ENCODE results near the gene CBX7. TPM values are rescaled to one million over a fixed set of nuclear protein-coding genes. Genes with fewer than 3 reads are reported as not detected.
"Not testable (repeated sequence)": the region's sequence is repeated elsewhere in the genome, so short reads cannot be mapped to it uniquely, and the experiment has no call there.

The CBX7 gene
- total RNA-seq, 1 experiment from 2014 or later, result 3.7 TPM

DNA sequence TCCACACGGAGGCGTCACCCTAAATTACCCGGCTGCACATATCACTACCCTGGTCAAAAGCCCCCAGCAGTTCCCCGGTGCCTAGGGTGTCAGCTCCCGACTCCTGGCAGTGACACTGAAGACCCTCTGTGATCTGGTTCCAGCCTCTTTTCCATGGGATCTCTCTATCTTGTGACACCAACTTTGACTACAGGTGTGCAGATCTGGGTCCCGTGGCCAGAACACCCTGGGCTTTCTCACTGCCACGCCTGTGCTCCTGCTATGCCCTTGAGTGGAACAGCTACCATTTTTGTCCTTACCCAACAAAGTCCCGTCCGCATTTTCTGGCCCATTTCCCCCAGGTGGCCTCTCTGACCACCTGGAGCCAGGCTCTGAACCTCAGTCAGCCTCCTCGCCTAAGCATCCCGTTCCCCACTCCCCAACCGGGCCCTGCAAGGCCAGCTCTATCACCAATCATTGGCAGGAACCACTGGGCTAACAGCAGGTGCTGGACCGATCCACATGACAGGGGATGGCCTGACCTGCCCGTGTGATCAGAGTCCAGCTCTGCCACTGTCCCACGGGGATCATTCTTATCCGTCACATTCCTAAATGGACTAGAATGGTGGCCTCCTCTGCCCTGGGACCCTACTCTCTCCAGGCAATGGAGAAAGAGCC, 20.7 kb upstream of the CBX7 start:
- peaks cover 5% of the 10 kb centered on the region for H4K20me1 ChIP-seq (ENCODE audit: control insufficient read depth, insufficient read depth, insufficient read length)
- H2AFZ ChIP-seq (ENCODE audit: low read length), result no peak overlapping the region
- no CpG with 5 or more reads among the region's 16 CpGs for WGBS (ENCODE audit: extremely low coverage, insufficient read length, low lambda C conversion rate)

DNA sequence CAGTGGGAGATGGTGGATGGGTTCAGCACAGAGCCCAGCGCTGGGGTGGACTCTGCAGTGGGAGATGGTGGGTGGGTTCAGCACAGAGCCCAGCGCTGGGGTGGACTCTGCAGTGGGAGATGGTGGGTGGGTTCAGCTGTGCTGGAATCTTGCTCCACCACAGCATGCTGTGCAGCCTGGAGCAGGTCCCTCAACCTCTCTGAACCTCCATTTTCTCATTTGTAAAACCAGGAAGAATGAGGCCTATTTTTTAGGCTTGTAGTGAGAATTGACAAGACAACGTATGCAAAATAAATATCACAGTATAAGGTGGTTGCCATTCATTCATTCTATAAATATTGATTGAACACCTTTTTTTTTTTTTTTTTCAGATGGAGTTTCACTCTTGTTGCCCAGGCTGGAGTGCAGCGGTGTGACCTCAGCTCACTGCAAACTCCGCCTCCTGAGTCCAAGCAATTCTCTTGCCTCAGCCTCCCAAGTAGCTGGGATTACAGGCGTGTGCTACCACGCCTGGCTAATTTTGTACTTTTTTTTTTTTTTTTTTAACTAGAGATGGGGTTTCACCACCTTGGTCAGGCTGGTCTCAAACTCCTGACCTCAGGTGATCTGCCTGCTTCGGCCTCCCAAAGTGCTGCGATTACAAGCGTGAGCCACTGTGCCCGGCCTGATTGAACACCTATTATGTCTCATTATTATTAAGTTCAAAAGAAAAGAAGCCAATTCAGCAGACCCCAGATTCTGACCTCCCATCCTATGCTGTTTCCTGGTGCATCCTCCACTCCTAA, 20.0 kb upstream of the CBX7 start:
- H3K23me2 ChIP-seq (ENCODE audit: insufficient read length, low read depth, low read length, poor library complexity, severe bottlenecking); DNase-seq; H4K20me1 ChIP-seq (ENCODE audit: control insufficient read depth, insufficient read depth, insufficient read length); H2AK5ac ChIP-seq (ENCODE audit: insufficient read length, low read length); H3K79me2 ChIP-seq (ENCODE audit: insufficient read depth, low read length); H2BK20ac ChIP-seq (ENCODE audit: low read depth, low read length, poor library complexity, severe bottlenecking); H2BK120ac ChIP-seq (ENCODE audit: low read depth, low read length, poor library complexity, severe bottlenecking); H2AFZ ChIP-seq (ENCODE audit: low read length); H2BK5ac ChIP-seq (ENCODE audit: insufficient read length, low read length); H4K8ac ChIP-seq (replicated peaks; ENCODE audit: insufficient read length, low read depth, low read length); H4K5ac ChIP-seq (ENCODE audit: insufficient read length, low read depth, low read length); H3K27me3 ChIP-seq (ENCODE audit: insufficient read depth, low read length); H3K27me3 Mint-ChIP-seq (ENCODE audit: low read depth); H3K9me3 ChIP-seq (ENCODE audit: control insufficient read depth, low read depth, low read length); H3K9me3 Mint-ChIP-seq; H3K79me1 ChIP-seq (ENCODE audit: insufficient read depth, low read depth, low read length, poor library complexity, severe bottlenecking); H3T11ph ChIP-seq (ENCODE audit: low read length); H3K23ac ChIP-seq (ENCODE audit: insufficient read length, low read depth, low read length); H3K4me2 ChIP-seq (ENCODE audit: insufficient read depth, insufficient read length, low read length); H3K9ac ChIP-seq (ENCODE audit: extremely low read depth, insufficient read length, low read length); H3K56ac ChIP-seq (ENCODE audit: insufficient read length, low read depth, low read length); H2BK15ac ChIP-seq (ENCODE audit: low read depth, low read length); H3K36me3 Mint-ChIP-seq (ENCODE audit: insufficient read depth in 1 of 3, low read depth in 3 of 3): not testable (repeated sequence)
- H4K91ac ChIP-seq (ENCODE audit: insufficient read length, low read depth, low read length), result peak overlapping the region; percentile 97
- Mint-ChIP-seq H3K4me1 (peaks cover 63 to 79% of the 10 kb centered on the region in 2 experiments), H3K4me3 (peak overlapping the region in 1 of 2 experiments; percentile 34; a peak in 2 of 5 replicates), H3K27ac (peak overlapping the region; percentile 86 to 100 (median 98))
- H2BK12ac ChIP-seq (ENCODE audit: insufficient read length, low read depth, low read length), result peak overlapping the region; percentile 89
- peak overlapping the region; percentile 83; the same call in 1 of the 2 replicates for H3K14ac ChIP-seq (ENCODE audit: insufficient read depth, low read length)
- peak overlapping the region; percentile 98 for H3K18ac ChIP-seq (ENCODE audit: insufficient read length, low read depth, low read length)
- peaks cover 16% of the 10 kb centered on the region; the same call in 1 of the 2 replicates for H3K4me1 ChIP-seq (ENCODE audit: insufficient read depth, low read length)
- peak overlapping the region; percentile 11; the same call in 1 of the 2 replicates for H3K4ac ChIP-seq (ENCODE audit: low read depth, low read length)
- H3K27ac ChIP-seq (ENCODE audit: insufficient read length, low read depth, low read length), result peak overlapping the region; percentile 44
- WGBS (ENCODE audit: extremely low coverage, insufficient read length, low lambda C conversion rate), result no CpG with 5 or more reads among the region's 11 CpGs

More for the DNA sequence above, 20.7 kb upstream of the CBX7 start:
- no peak overlapping the region for H2BK15ac ChIP-seq (ENCODE audit: low read depth, low read length)
- H3K4ac ChIP-seq (ENCODE audit: low read depth, low read length), result peak overlapping the region; percentile 13; the same call in 1 of the 2 replicates
- H3K79me1 ChIP-seq (ENCODE audit: insufficient read depth, low read depth, low read length, poor library complexity, severe bottlenecking), result no peaks in the 10 kb centered on the region
- H3K18ac ChIP-seq (ENCODE audit: insufficient read length, low read depth, low read length), result peak overlapping the region; percentile 98
- Mint-ChIP-seq H3K4me3 (peak overlapping the region in 1 of 2 experiments; percentile 35; a peak in 2 of 5 replicates), H3K4me1 (peaks cover 69 to 86% of the 10 kb centered on the region in 2 experiments), H3K9me3 (no peaks in the 10 kb centered on the region; a peak in 1 of 5 replicates), H3K27ac (peak overlapping the region; percentile 86 to 100 (median 98)), H3K27me3 (ENCODE audit: low read depth) (no peaks in the 10 kb centered on the region; the same call in 1 of the 2 replicates), H3K36me3 (ENCODE audit: insufficient read depth in 1 of 3, low read depth in 3 of 3) (no peaks in the 10 kb centered on the region)
- H3K27me3 ChIP-seq (ENCODE audit: insufficient read depth, low read length), result no peaks in the 10 kb centered on the region
- H3K14ac ChIP-seq (ENCODE audit: insufficient read depth, low read length), result peak overlapping the region; percentile 64
- H4K8ac ChIP-seq (replicated peaks; ENCODE audit: insufficient read length, low read depth, low read length), result no peak overlapping the region
- no peak overlapping the region for H3K56ac ChIP-seq (ENCODE audit: insufficient read length, low read depth, low read length)
- peak overlapping the region; percentile 30 for H2AK5ac ChIP-seq (ENCODE audit: insufficient read length, low read length)
- DNase-seq, result no peak
- H3K23ac ChIP-seq (ENCODE audit: insufficient read length, low read depth, low read length), result no peak overlapping the region
- peak overlapping the region; percentile 89 for H2BK12ac ChIP-seq (ENCODE audit: insufficient read length, low read depth, low read length)
- TF ChIP-seq, protein P1, sequence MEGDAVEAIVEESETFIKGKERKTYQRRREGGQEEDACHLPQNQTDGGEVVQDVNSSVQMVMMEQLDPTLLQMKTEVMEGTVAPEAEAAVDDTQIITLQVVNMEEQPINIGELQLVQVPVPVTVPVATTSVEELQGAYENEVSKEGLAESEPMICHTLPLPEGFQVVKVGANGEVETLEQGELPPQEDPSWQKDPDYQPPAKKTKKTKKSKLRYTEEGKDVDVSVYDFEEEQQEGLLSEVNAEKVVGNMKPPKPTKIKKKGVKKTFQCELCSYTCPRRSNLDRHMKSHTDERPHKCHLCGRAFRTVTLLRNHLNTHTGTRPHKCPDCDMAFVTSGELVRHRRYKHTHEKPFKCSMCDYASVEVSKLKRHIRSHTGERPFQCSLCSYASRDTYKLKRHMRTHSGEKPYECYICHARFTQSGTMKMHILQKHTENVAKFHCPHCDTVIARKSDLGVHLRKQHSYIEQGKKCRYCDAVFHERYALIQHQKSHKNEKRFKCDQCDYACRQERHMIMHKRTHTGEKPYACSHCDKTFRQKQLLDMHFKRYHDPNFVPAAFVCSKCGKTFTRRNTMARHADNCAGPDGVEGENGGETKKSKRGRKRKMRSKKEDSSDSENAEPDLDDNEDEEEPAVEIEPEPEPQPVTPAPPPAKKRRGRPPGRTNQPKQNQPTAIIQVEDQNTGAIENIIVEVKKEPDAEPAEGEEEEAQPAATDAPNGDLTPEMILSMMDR (conservative IDR thresholded peaks at IDR 0.05), result no peak
- H3K9ac ChIP-seq (ENCODE audit: extremely low read depth, insufficient read length, low read length), result no peak overlapping the region
- H3K4me2 ChIP-seq (ENCODE audit: insufficient read depth, insufficient read length, low read length), result no peak overlapping the region
- H4K5ac ChIP-seq (ENCODE audit: insufficient read length, low read depth, low read length), result peak overlapping the region; percentile 81
- H2BK20ac ChIP-seq (ENCODE audit: low read depth, low read length, poor library complexity, severe bottlenecking), result no peak overlapping the region
- H3K23me2 ChIP-seq (ENCODE audit: insufficient read length, low read depth, low read length, poor library complexity, severe bottlenecking), result no peaks in the 10 kb centered on the region
- no peak overlapping the region for H2BK120ac ChIP-seq (ENCODE audit: low read depth, low read length, poor library complexity, severe bottlenecking)
- H2BK5ac ChIP-seq (ENCODE audit: insufficient read length, low read length), result no peak overlapping the region
- no peak overlapping the region for H3K27ac ChIP-seq (ENCODE audit: insufficient read length, low read depth, low read length)
- H3T11ph ChIP-seq (ENCODE audit: low read length), result no peak overlapping the region
- no peaks in the 10 kb centered on the region for H3K9me3 ChIP-seq (ENCODE audit: control insufficient read depth, low read depth, low read length)
- H3K79me2 ChIP-seq (ENCODE audit: insufficient read depth, low read length), result no peaks in the 10 kb centered on the region
- H3K4me1 ChIP-seq (ENCODE audit: insufficient read depth, low read length), result peaks cover 16% of the 10 kb centered on the region; the same call in 1 of the 2 replicates
- peak overlapping the region; percentile 92 for H4K91ac ChIP-seq (ENCODE audit: insufficient read length, low read depth, low read length)

Measured in H9 (cell line).